ENCODE data around the gene TGM3.
A peak's percentile ranks its signal among the peaks of the same experiment; 100 is the strongest.

Gene TGM3

DNA sequence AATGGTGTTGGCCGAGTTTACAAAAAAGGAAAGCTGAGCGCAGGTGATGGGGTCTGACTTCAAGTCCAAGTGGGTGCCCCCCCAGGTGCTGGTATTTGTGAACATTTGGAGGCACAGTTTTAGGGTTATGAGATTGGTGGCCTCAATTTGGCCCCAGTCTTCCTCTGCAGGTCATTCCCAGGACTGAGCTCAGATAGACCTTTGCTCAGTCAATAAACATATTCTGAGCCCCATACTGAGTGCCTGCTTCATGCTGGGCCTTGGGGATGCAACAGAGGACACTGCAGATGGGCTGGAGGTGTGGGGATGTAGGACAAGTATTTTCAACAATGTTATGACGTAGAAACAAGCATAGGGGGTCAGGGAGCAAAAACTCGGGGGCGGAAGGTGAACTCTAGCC, 33.5 kb downstream of the TGM3 start:
- Histone ChIP-seq H3K4me3 (ENCODE audit: low read depth, low read length) (no peak overlapping the region), H3K9me3 (ENCODE audit: control insufficient read depth, insufficient read depth, low read depth, low read length) (no peaks in the 10 kb centered on the region), H3K36me3 (ENCODE audit: control insufficient read depth in 2 of 2, insufficient read depth in 1 of 2, low read length in 2 of 2) (no peaks in the 10 kb centered on the region), H3K4me1 (ENCODE audit: control insufficient read depth, insufficient read depth, low read length) (0 out of 2 replicates have a peak, but pooled peaks cover 3% of the 10 kb centered on the region), H3K27ac (ENCODE audit: extremely low read depth, low read depth, low read length) (no peak overlapping the region)
- TF ChIP-seq ZIC2 (tag by site-specific recombination; IDR thresholded peaks at IDR 0.05) (peak; percentile 16; the same call in 1 of the 2 replicates), YY2 (tag by site-specific recombination; IDR thresholded peaks at IDR 0.05) (no peak)
- ChIA-PET POLR2A (interaction anchor here (0.6 kb wide), 1 partner anchor 137 kb away, joined by 3 read pairs; no protein-coding TSS in a partner anchor), CTCF (interaction anchor here (0.9 kb wide), 1 partner anchor 10 kb away, joined by 3 read pairs; no protein-coding TSS in a partner anchor)

DNA sequence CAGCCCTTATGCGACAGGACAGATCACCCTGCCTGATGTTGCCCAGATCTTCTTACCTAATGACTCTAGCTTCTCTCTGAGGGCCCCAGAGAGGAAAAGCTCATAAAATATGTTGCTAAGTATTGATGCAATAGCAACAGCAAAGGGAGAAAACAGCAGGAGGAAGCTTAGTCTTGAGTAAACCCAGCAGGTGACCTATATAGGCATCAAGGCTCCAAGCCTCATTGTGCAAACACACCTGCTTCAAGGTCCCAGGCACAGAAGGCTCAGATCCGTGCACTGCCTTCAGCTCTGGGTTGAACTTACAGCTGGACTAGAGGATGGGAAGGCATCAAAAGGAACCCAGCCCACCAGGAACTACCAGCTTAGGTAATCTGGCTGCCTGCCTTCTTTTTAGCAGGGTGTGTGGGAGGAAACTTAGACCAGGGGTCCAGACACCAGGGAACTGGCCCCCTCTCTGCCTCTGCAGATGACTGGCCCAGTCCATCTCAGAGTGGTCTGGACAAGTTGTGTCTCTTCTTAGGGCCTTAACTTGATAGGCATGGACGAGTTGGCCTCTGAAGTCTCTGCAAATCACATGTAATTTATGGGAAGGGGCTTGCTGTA, 34.4 kb downstream of the TGM3 start:
- Histone ChIP-seq H3K9me3 (ENCODE audit: control insufficient read depth, insufficient read depth, low read depth, low read length) (no peaks in the 10 kb centered on the region), H3K4me3 (ENCODE audit: low read depth, low read length) (no peak overlapping the region), H3K4me1 (ENCODE audit: control insufficient read depth, insufficient read depth, low read length) (0 out of 2 replicates have a peak, but pooled peaks cover 3% of the 10 kb centered on the region), H3K27ac (ENCODE audit: extremely low read depth, low read depth, low read length) (no peak overlapping the region), H3K36me3 (ENCODE audit: control insufficient read depth in 2 of 2, insufficient read depth in 1 of 2, low read length in 2 of 2) (no peaks in the 10 kb centered on the region)
- ChIA-PET CTCF (interaction anchor here (0.6 to 0.7 kb wide), 3 partner anchors 122 to 577 kb away, joined by 3 to 4 read pairs (median 4); no protein-coding TSS in a partner anchor), POLR2A (interaction anchor here (0.6 kb wide), 1 partner anchor 137 kb away, joined by 3 read pairs; no protein-coding TSS in a partner anchor)
- TF ChIP-seq ZNF248 (tag by site-specific recombination; IDR thresholded peaks at IDR 0.05) (no peak), ZNF155 (tag by site-specific recombination; IDR thresholded peaks at IDR 0.05) (no peak), ZNF423 (tag by site-specific recombination; IDR thresholded peaks at IDR 0.05) (peak; percentile 78), ZNF529 (tag by site-specific recombination; IDR thresholded peaks at IDR 0.05; ENCODE audit: insufficient replicate concordance) (no peak), PRDM1 (tag by site-specific recombination; IDR thresholded peaks at IDR 0.05) (no peak), ZNF510 (tag by site-specific recombination; IDR thresholded peaks at IDR 0.05; ENCODE audit: insufficient replicate concordance) (no peak), ZBTB8A (tag by site-specific recombination; IDR thresholded peaks at IDR 0.05) (peak; percentile 77), IKZF3 (tag by site-specific recombination; IDR thresholded peaks at IDR 0.05) (peak; percentile 75), SP7 (tag by site-specific recombination; IDR thresholded peaks at IDR 0.05) (no peak), ZNF837 (tag by site-specific recombination; IDR thresholded peaks at IDR 0.05) (no peak), ZIC2 (tag by site-specific recombination; IDR thresholded peaks at IDR 0.05) (peak; percentile 97), ZNF548 (tag by site-specific recombination; IDR thresholded peaks at IDR 0.05) (no peak), MZF1 (tag by site-specific recombination; IDR thresholded peaks at IDR 0.05; ENCODE audit: borderline replicate concordance) (no peak), ZNF473 (tag by site-specific recombination; IDR thresholded peaks at IDR 0.05) (no peak), ZFP37 (tag by site-specific recombination; IDR thresholded peaks at IDR 0.05) (no peak), ZNF37A (tag by site-specific recombination; IDR thresholded peaks at IDR 0.05) (no peak), ZNF121 (tag by site-specific recombination; IDR thresholded peaks at IDR 0.05) (no peak), ZNF133 (tag by site-specific recombination; IDR thresholded peaks at IDR 0.05) (no peak), OSR2 (tag by site-specific recombination; IDR thresholded peaks at IDR 0.05) (peak; percentile 39; the same call in 1 of the 2 replicates), RBAK (tag by site-specific recombination; IDR thresholded peaks at IDR 0.05) (no peak)
- TF ChIP-seq, protein P1, sequence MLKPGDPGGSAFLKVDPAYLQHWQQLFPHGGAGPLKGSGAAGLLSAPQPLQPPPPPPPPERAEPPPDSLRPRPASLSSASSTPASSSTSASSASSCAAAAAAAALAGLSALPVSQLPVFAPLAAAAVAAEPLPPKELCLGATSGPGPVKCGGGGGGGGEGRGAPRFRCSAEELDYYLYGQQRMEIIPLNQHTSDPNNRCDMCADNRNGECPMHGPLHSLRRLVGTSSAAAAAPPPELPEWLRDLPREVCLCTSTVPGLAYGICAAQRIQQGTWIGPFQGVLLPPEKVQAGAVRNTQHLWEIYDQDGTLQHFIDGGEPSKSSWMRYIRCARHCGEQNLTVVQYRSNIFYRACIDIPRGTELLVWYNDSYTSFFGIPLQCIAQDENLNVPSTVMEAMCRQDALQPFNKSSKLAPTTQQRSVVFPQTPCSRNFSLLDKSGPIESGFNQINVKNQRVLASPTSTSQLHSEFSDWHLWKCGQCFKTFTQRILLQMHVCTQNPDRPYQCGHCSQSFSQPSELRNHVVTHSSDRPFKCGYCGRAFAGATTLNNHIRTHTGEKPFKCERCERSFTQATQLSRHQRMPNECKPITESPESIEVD (tag by site-specific recombination; IDR thresholded peaks at IDR 0.05): 0 out of 2 replicates have a peak, but pooled peaks have one; percentile 22
- TF ChIP-seq, protein P2, sequence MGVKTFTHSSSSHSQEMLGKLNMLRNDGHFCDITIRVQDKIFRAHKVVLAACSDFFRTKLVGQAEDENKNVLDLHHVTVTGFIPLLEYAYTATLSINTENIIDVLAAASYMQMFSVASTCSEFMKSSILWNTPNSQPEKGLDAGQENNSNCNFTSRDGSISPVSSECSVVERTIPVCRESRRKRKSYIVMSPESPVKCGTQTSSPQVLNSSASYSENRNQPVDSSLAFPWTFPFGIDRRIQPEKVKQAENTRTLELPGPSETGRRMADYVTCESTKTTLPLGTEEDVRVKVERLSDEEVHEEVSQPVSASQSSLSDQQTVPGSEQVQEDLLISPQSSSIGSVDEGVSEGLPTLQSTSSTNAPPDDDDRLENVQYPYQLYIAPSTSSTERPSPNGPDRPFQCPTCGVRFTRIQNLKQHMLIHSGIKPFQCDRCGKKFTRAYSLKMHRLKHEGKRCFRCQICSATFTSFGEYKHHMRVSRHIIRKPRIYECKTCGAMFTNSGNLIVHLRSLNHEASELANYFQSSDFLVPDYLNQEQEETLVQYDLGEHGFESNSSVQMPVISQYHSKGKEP (tag by site-specific recombination; IDR thresholded peaks at IDR 0.05): no peak; the same call in 1 of the 2 replicates
- TF ChIP-seq, protein P3, sequence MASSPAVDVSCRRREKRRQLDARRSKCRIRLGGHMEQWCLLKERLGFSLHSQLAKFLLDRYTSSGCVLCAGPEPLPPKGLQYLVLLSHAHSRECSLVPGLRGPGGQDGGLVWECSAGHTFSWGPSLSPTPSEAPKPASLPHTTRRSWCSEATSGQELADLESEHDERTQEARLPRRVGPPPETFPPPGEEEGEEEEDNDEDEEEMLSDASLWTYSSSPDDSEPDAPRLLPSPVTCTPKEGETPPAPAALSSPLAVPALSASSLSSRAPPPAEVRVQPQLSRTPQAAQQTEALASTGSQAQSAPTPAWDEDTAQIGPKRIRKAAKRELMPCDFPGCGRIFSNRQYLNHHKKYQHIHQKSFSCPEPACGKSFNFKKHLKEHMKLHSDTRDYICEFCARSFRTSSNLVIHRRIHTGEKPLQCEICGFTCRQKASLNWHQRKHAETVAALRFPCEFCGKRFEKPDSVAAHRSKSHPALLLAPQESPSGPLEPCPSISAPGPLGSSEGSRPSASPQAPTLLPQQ (tag by site-specific recombination; IDR thresholded peaks at IDR 0.05): no peak
- TF ChIP-seq, protein P4, sequence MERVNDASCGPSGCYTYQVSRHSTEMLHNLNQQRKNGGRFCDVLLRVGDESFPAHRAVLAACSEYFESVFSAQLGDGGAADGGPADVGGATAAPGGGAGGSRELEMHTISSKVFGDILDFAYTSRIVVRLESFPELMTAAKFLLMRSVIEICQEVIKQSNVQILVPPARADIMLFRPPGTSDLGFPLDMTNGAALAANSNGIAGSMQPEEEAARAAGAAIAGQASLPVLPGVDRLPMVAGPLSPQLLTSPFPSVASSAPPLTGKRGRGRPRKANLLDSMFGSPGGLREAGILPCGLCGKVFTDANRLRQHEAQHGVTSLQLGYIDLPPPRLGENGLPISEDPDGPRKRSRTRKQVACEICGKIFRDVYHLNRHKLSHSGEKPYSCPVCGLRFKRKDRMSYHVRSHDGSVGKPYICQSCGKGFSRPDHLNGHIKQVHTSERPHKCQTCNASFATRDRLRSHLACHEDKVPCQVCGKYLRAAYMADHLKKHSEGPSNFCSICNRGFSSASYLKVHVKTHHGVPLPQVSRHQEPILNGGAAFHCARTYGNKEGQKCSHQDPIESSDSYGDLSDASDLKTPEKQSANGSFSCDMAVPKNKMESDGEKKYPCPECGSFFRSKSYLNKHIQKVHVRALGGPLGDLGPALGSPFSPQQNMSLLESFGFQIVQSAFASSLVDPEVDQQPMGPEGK (tag by site-specific recombination; IDR thresholded peaks at IDR 0.05): no peak

All from HEK293 (cell line).